Liver (tissue), 9 donors: ENCODE measurements around the gene DES. TPM values are rescaled to one million over a fixed set of nuclear protein-coding genes. Genes with fewer than 3 reads are reported as not detected.

Experiments
- DNase-seq: peaks from one replicate; pipeline ENCODE4 v3.0.0-alpha.2; 2017; ENCODE audit warnings: low spot score
- H3K27ac ChIP-seq, 2 donors: one replicate each; pipeline ENCODE4 v1.7.0; 2013; ENCODE audit warnings: inconsistent platforms in 2 of 2, low read length in 2 of 2, control low read depth in 1 of 2, low read depth in 1 of 2, mild to moderate bottlenecking in 1 of 2
- H3K27me3 ChIP-seq, 4 donors: one replicate each; pipeline versions ENCODE4 v1.6.1 to v1.7.0; 2013; ENCODE audit warnings: low read length in 3 of 4, inconsistent platforms in 1 of 4, mild to moderate bottlenecking in 1 of 4, moderate library complexity in 1 of 4; ENCODE audit not compliant: control insufficient read depth in 4 of 4, insufficient read depth in 4 of 4
- H3K36me3 ChIP-seq, 4 donors: one replicate each; pipeline versions ENCODE4 v1.6.1 to v1.7.0; 2013; ENCODE audit warnings: low read length in 3 of 4, mild to moderate bottlenecking in 3 of 4, low read depth in 1 of 4, moderate library complexity in 1 of 4; ENCODE audit not compliant: control insufficient read depth in 4 of 4, insufficient read depth in 3 of 4
- H3K4me1 ChIP-seq, 4 donors: one replicate each; pipeline versions ENCODE4 v1.6.1 to v1.7.0; 2013; ENCODE audit warnings: low read length in 3 of 4, mild to moderate bottlenecking in 3 of 4, moderate library complexity in 1 of 4; ENCODE audit not compliant: control insufficient read depth in 4 of 4, insufficient read depth in 4 of 4
- H3K4me3 ChIP-seq, 3 donors: one replicate each; pipeline versions ENCODE4 v1.6.1 to v1.7.0; 2013; ENCODE audit warnings: low read length in 3 of 3, control low read depth in 1 of 3, low read depth in 1 of 3, mild to moderate bottlenecking in 1 of 3
- H3K9ac ChIP-seq, 2 donors: one replicate each; pipeline ENCODE4 v1.7.0; 2013; ENCODE audit warnings: low read length in 2 of 2, mild to moderate bottlenecking in 2 of 2, moderate library complexity in 2 of 2, control low read depth in 1 of 2, low read depth in 1 of 2
- H3K9me3 ChIP-seq, 4 donors: one replicate each; pipeline versions ENCODE4 v1.6.1 to v1.7.0; 2013; ENCODE audit warnings: low read length in 3 of 4; ENCODE audit not compliant: control insufficient read depth in 4 of 4
- ATF3 ChIP-seq: IDR thresholded peaks from 2 replicates; pipeline ENCODE4 v1.6.1; 2016; ENCODE audit warnings: antibody characterized with exemption
- FOXA1 ChIP-seq: IDR thresholded peaks from 2 replicates; pipeline ENCODE4 v1.6.1; 2016; ENCODE audit warnings: antibody characterized with exemption
- HNF4A ChIP-seq, 2 donors: conservative IDR thresholded peaks; 2 replicates each; pipeline ENCODE4 v1.6.1; 2016; ENCODE audit warnings: antibody characterized with exemption in 2 of 2, mild to moderate bottlenecking in 2 of 2
- HNF4G ChIP-seq: IDR thresholded peaks from 2 replicates; pipeline ENCODE4 v1.6.1; 2016; ENCODE audit warnings: antibody characterized with exemption
- MAX ChIP-seq: IDR thresholded peaks from 2 replicates; pipeline ENCODE4 v1.6.1; 2016; ENCODE audit warnings: antibody characterized with exemption
- RAD21 ChIP-seq, 2 donors: IDR thresholded peaks; 2 replicates each; pipeline ENCODE4 v1.6.1; 2016; ENCODE audit warnings: antibody characterized with exemption in 2 of 2, mild to moderate bottlenecking in 2 of 2
- REST ChIP-seq: IDR thresholded peaks from 2 replicates; pipeline ENCODE4 v1.6.1; 2016; ENCODE audit warnings: antibody characterized with exemption, mild to moderate bottlenecking
- RXRA ChIP-seq, 2 donors: IDR thresholded peaks; 2 replicates each; pipeline ENCODE4 v1.6.1; 2017 to 2018; ENCODE audit warnings: antibody characterized with exemption in 2 of 2, mild to moderate bottlenecking in 1 of 2
- TAF1 ChIP-seq: conservative IDR thresholded peaks from 2 replicates; pipeline ENCODE4 v1.6.1; 2016; ENCODE audit warnings: antibody characterized with exemption, mild to moderate bottlenecking
- YY1 ChIP-seq: IDR thresholded peaks from 2 replicates; pipeline ENCODE4 v1.6.1; 2016; ENCODE audit warnings: antibody characterized with exemption, mild to moderate bottlenecking
- ZBTB33 ChIP-seq: IDR thresholded peaks from 2 replicates; pipeline ENCODE4 v1.6.1; 2016; ENCODE audit warnings: antibody characterized with exemption
- WGBS: extraction: QIAGEN DNeasy Blood & Tissue Kit; methylation state at CpG from one replicate; pipeline ENCODE4 v1.1.7; 2013; 5-methylcytosine and 5-hydroxymethylcytosine counted together
- polyA plus RNA-seq, 2 donors: library from polyadenylated mRNA; stranded (reverse) in 1 of 2; unstranded in 1 of 2; fragments of 200-250 nt in 1 of 2; fragments of >200 nt in 1 of 2; fragmentation: Nextera tagmentation in 1 of 2; extraction: Ambion mirVana in 1 of 2; gene quantifications; one replicate each; pipeline versions ENCODE4 v1.2.1 to v1.2.3, GENCODE V29; 2013 to 2015
- total RNA-seq, 2 donors: library from RNA; depleted of rRNA; stranded (reverse); fragments of >200 nt; gene quantifications; one replicate each; pipeline ENCODE4 v1.2.3, GENCODE V29; 2014
- donor health status: healthy.
- donor health status: healthy.
- donor health status: healthy.
- donor health status: healthy.
- donor health status: healthy.

DES gene
- total and polyA plus RNA-seq, 4 donors = 0.15 to 50.0 (median 3.2) TPM

- 72% methylated on average over 11 of the region's 11 CpGs for WGBS
- Histone ChIP-seq H3K36me3 (no peaks in the 10 kb centered on the region), H3K9me3 (no peaks in the 10 kb centered on the region), H3K4me3 (no peak overlapping the region), H3K4me1 (no peaks in the 10 kb centered on the region), H3K27ac (no peak overlapping the region), H3K9ac (no peak overlapping the region), H3K27me3 (peaks cover 0 to 2% (median 0%) of the 10 kb centered on the region in 4 donors)
- no peak for DNase-seq
- TF ChIP-seq ATF3 = no peak
- TF ChIP-seq YY1 = no peak
- no peak for TF ChIP-seq ZBTB33
- TF ChIP-seq RAD21 (IDR thresholded peaks at IDR 0.05) = no peak
- no peak for TF ChIP-seq REST
- no peak for TF ChIP-seq HNF4G
- TF ChIP-seq TAF1 = no peak
These were observed 56.3 kb downstream of the DES start for GRCh38 chr2:219474285-219475060.

- DNase-seq = no peak
- Histone ChIP-seq H3K36me3 (no peaks in the 10 kb centered on the region), H3K4me3 (no peak overlapping the region), H3K9ac (no peak overlapping the region), H3K27me3 (peaks cover 0 to 2% (median 0%) of the 10 kb centered on the region in 4 donors), H3K27ac (no peak overlapping the region), H3K4me1 (no peaks in the 10 kb centered on the region), H3K9me3 (no peaks in the 10 kb centered on the region)
- 52% methylated on average over 6 of the region's 6 CpGs for WGBS
- no peak for TF ChIP-seq FOXA1
- no peak for TF ChIP-seq MAX
- TF ChIP-seq HNF4A (conservative IDR thresholded peaks at IDR 0.05) = no peak
- no peak for TF ChIP-seq TAF1
- TF ChIP-seq RAD21 (IDR thresholded peaks at IDR 0.05) = no peak
- TF ChIP-seq RXRA (IDR thresholded peaks at IDR 0.05) = no peak
- no peak for TF ChIP-seq YY1
These were observed 57.1 kb downstream of the DES start for GRCh38 chr2:219475278-219475677.
